Measurements from ENCODE around the gene THSD7A. TPM values are rescaled to one million over a fixed set of nuclear protein-coding genes. Genes with fewer than 3 reads are reported as not detected.

The THSD7A gene
- total and polyA plus RNA-seq, 2 of the 4 experiments (the other 2 are of a cell fraction) = 0.02 to 0.18 TPM

- Histone ChIP-seq H3K4me3 (ENCODE audit: insufficient read depth, low read depth, low read length) (no peak overlapping the region), H3K14ac (replicated peaks; ENCODE audit: low read depth, low read length) (no peak overlapping the region), H4K5ac (ENCODE audit: low read depth, low read length) (no peak overlapping the region), H3K18ac (ENCODE audit: low read depth, low read length) (no peak overlapping the region), H2AK5ac (ENCODE audit: low read depth, low read length) (no peak overlapping the region), H4K91ac (ENCODE audit: insufficient read depth, low read depth, low read length) (no peak overlapping the region), H4K8ac (ENCODE audit: low read depth in 2 of 2, low read length in 2 of 2) (no peak overlapping the region), H3K4me1 (ENCODE audit: control insufficient read depth, insufficient read depth, low read length) (no peaks in the 10 kb centered on the region), H2BK120ac (ENCODE audit: low read depth, low read length) (no peak overlapping the region), H3K4ac (ENCODE audit: low read depth, low read length) (no peak overlapping the region), H3K9me3 (ENCODE audit: control insufficient read depth, insufficient read depth, low read length) (no peaks in the 10 kb centered on the region), H3K27me3 (ENCODE audit: control insufficient read depth, insufficient read depth, low read length) (no peaks in the 10 kb centered on the region), H2AFZ (replicated peaks; ENCODE audit: low read length, poor library complexity) (no peak overlapping the region), H3K36me3 (ENCODE audit: control insufficient read depth, insufficient read depth, low read length) (no peaks in the 10 kb centered on the region), H4K20me1 (ENCODE audit: insufficient read depth, low read length) (no peaks in the 10 kb centered on the region), H2AK9ac (replicated peaks; ENCODE audit: low read depth, low read length, poor library complexity) (no peak overlapping the region), H3K9ac (ENCODE audit: low read depth, low read length) (no peak overlapping the region), H3K23ac (ENCODE audit: low read depth, low read length) (no peak overlapping the region), H3K27ac (ENCODE audit: insufficient read depth, low read length) (no peak overlapping the region), H2BK5ac (ENCODE audit: low read depth, low read length, poor library complexity, severe bottlenecking) (no peak overlapping the region), H3K56ac (ENCODE audit: extremely low read depth, insufficient read depth, low read length) (no peak overlapping the region), H3K9me1 (ENCODE audit: insufficient read depth, low read length) (no peaks in the 10 kb centered on the region), H3K4me2 (ENCODE audit: low read depth, low read length) (no peak overlapping the region), H2BK15ac (ENCODE audit: low read depth, low read length) (no peak overlapping the region), H3K79me1 (ENCODE audit: low read depth in 1 of 2, low read length in 2 of 2) (no peaks in the 10 kb centered on the region), H2BK20ac (ENCODE audit: low read depth, low read length) (no peak overlapping the region)
- ChIA-PET CTCF (no interaction called here), POLR2A (ENCODE audit: unreplicated experiment) (no interaction called here)
- in situ Hi-C loops (cut with MboI; ENCODE audit: low sequenced_read_pairs) (no loop called here), intact Hi-C loops (cut with micrococcal nuclease) (no loop called here), dilution Hi-C loops (cut with HindIII; ENCODE audit: low sequenced_read_pairs, unreplicated experiment) (no loop called here)
- TF ChIP-seq POLR2A (IDR thresholded peaks at IDR 0.05; ENCODE audit: low read depth, low read length) (no peak), CEBPB (IDR thresholded peaks at IDR 0.05; ENCODE audit: low read depth, low read length) (no peak), CTCF (conservative IDR thresholded peaks at IDR 0.05; ENCODE audit: low read depth, low read length) (no peak), FOS (IDR thresholded peaks at IDR 0.05; ENCODE audit: low read depth, low read length) (no peak), RCOR1 (IDR thresholded peaks at IDR 0.05; ENCODE audit: insufficient replicate concordance, low read length) (no peak), MXI1 (IDR thresholded peaks at IDR 0.05; ENCODE audit: borderline replicate concordance, low read depth, low read length) (no peak), MAFK (IDR thresholded peaks at IDR 0.05; ENCODE audit: low read depth, low read length) (no peak), NFE2L2 (IDR thresholded peaks at IDR 0.05; ENCODE audit: low read depth, low read length) (no peak), CHD1 (IDR thresholded peaks at IDR 0.05; ENCODE audit: low read depth, low read length) (no peak), BHLHE40 (IDR thresholded peaks at IDR 0.05; ENCODE audit: low read depth, low read length) (no peak), RFX5 (IDR thresholded peaks at IDR 0.05; ENCODE audit: low read depth, low read length) (no peak), SMC3 (IDR thresholded peaks at IDR 0.05; ENCODE audit: low read depth, low read length) (no peak)
- TF ChIP-seq, protein P1, sequence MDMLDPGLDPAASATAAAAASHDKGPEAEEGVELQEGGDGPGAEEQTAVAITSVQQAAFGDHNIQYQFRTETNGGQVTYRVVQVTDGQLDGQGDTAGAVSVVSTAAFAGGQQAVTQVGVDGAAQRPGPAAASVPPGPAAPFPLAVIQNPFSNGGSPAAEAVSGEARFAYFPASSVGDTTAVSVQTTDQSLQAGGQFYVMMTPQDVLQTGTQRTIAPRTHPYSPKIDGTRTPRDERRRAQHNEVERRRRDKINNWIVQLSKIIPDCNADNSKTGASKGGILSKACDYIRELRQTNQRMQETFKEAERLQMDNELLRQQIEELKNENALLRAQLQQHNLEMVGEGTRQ (IDR thresholded peaks at IDR 0.05; ENCODE audit: low read depth, low read length) = no peak
- DNase-seq (no peak), ATAC-seq (ENCODE audit: low read depth) (no peak)
- WGBS, 2 experiments (ENCODE audit: extremely low coverage in 2 of 2, insufficient read length in 1 of 2) = no CpG with 5 or more reads among the region's 3 CpGs
- BruUV-seq (replicated peaks) = no TSS peak
Measured at GRCh38 chr7:11505471-11505985, 326.5 kb downstream of the THSD7A start.

All from IMR-90 (cell line).